GF-D8 (cell line): ENCODE results near the gene GINS2.

Source experiments
- DNase-seq: peaks from one replicate; lab custom pipeline; 2025; lab: John Stamatoyannopoulos, UW

Gene GINS2

GRCh38 chr16:85688586-85689284 is at the start of gene GINS2:
GINS2 (minus strand) TSS chr16:85688954; CDS start chr16:85688898, 56 bp downstream.
- DNase-seq: peak; percentile 75

- no peak for DNase-seq
Observed at GRCh38 chr16:85736921-85737320, 48.2 kb upstream of the GINS2 start.

- DNase-seq: no peak
Observed at GRCh38 chr16:85735946-85736345, 47.2 kb upstream of the GINS2 start.

GRCh38 chr16:85735225-85735635 is 46.5 kb upstream of the GINS2 start:
- DNase-seq: peak; percentile 27

GRCh38 chr16:85734311-85735017 is 45.7 kb upstream of the GINS2 start:
- no peak for DNase-seq

GRCh38 chr16:85733839-85734170 is 45.1 kb upstream of the GINS2 start:
- DNase-seq: no peak

GRCh38 chr16:85733155-85733838 is 44.5 kb upstream of the GINS2 start:
- DNase-seq: peak; percentile 60

GRCh38 chr16:85731179-85731578 is 42.4 kb upstream of the GINS2 start:
- no peak for DNase-seq

- DNase-seq: no peak
Observed at GRCh38 chr16:85730186-85730465, 41.4 kb upstream of the GINS2 start.

- DNase-seq: no peak
Observed at GRCh38 chr16:85729452-85730185, 40.9 kb upstream of the GINS2 start.

- no peak for DNase-seq
Observed at GRCh38 chr16:85728879-85729278, 40.1 kb upstream of the GINS2 start.

- no peak for DNase-seq
Observed at GRCh38 chr16:85724936-85725335, 36.2 kb upstream of the GINS2 start.

GRCh38 chr16:85724126-85724879 is 35.5 kb upstream of the GINS2 start:
- no peak for DNase-seq

GRCh38 chr16:85722128-85722893 is 33.6 kb upstream of the GINS2 start:
- DNase-seq: no peak

- DNase-seq: no peak
Observed at GRCh38 chr16:85720302-85720637, 31.5 kb upstream of the GINS2 start.

GRCh38 chr16:85719605-85720301 is 31.0 kb upstream of the GINS2 start:
- DNase-seq: no peak

- DNase-seq: no peak
Observed at GRCh38 chr16:85718682-85719081, 29.9 kb upstream of the GINS2 start.

GRCh38 chr16:85718153-85718477 is 29.4 kb upstream of the GINS2 start:
- no peak for DNase-seq

GRCh38 chr16:85717393-85718152 is 28.8 kb upstream of the GINS2 start:
- no peak for DNase-seq

GRCh38 chr16:85716680-85717038 is 27.9 kb upstream of the GINS2 start:
- DNase-seq: no peak
